ENCODE results near the gene GPX3. TPM values are rescaled to one million over a fixed set of nuclear protein-coding genes. Genes with fewer than 3 reads are reported as not detected.

Gene GPX3
- total and polyA plus RNA-seq, 2 experiments from 2014 or later = 28.0 to 48.9 TPM

GRCh38 chr5:151034422-151035379 lies 14.3 kb downstream of the GPX3 start (continued):
- no peak for TF ChIP-seq REST (IDR thresholded peaks at IDR 0.05; ENCODE audit: unreplicated experiment)
- no peak for TF ChIP-seq EZH2 (IDR thresholded peaks at IDR 0.05; ENCODE audit: low read depth, unreplicated experiment)
- no peak for TF ChIP-seq POLR2AphosphoS5 (IDR thresholded peaks at IDR 0.05; ENCODE audit: low read depth)

- no peaks in the 10 kb centered on the region for H3K9me2 ChIP-seq (ENCODE audit: insufficient read depth)
- Mint-ChIP-seq H3K9me3 (no peaks in the 10 kb centered on the region; the same call in 2 of the 3 replicates), H3K4me1 (peaks cover 2% of the 10 kb centered on the region; the same call in 2 of the 3 replicates), H3K27me3 (ENCODE audit: insufficient read depth, low read depth, poor library complexity) (peaks cover 3% of the 10 kb centered on the region), H3K36me3 (ENCODE audit: low read depth) (peaks cover 12% of the 10 kb centered on the region; the same call in 1 of the 3 replicates), H3K27ac (no peak overlapping the region), H3K4me3 (no peak overlapping the region)
- no peaks in the 10 kb centered on the region for H4K20me1 ChIP-seq (replicated peaks; ENCODE audit: insufficient read depth)
- H2AFZ ChIP-seq = no peak overlapping the region
- no peak overlapping the region for H3K27ac ChIP-seq (ENCODE audit: low read depth)
- H3F3A ChIP-seq (replicated peaks; ENCODE audit: low read depth) = no peaks in the 10 kb centered on the region
- no peak overlapping the region for H3K4me3 ChIP-seq
- H3K4me1 ChIP-seq (ENCODE audit: insufficient read depth) = no peaks in the 10 kb centered on the region
- DNase-seq (ENCODE audit: low spot score) = no peak
- H3K4me2 ChIP-seq = no peak overlapping the region
- H3K79me2 ChIP-seq (replicated peaks; ENCODE audit: insufficient read depth) = no peaks in the 10 kb centered on the region
- ATAC-seq = no peak
- H3K27me3 ChIP-seq (ENCODE audit: insufficient read depth) = no peaks in the 10 kb centered on the region
- peaks cover 6% of the 10 kb centered on the region; the same call in 1 of the 2 replicates for H3K36me3 ChIP-seq (ENCODE audit: insufficient read depth)
- no peak for TF ChIP-seq POLR2AphosphoS5 (IDR thresholded peaks at IDR 0.05; ENCODE audit: low read depth)
- no peak for TF ChIP-seq EZH2 (IDR thresholded peaks at IDR 0.05; ENCODE audit: low read depth, unreplicated experiment)
- no peak for TF ChIP-seq JUNB (IDR thresholded peaks at IDR 0.05; ENCODE audit: unreplicated experiment)
- TF ChIP-seq REST (IDR thresholded peaks at IDR 0.05; ENCODE audit: unreplicated experiment) = no peak
- no peak for TF ChIP-seq CREB1 (CRISPR knock-in tag; IDR thresholded peaks at IDR 0.05; ENCODE audit: low read depth)
- TF ChIP-seq ZNF114 (CRISPR knock-in tag; IDR thresholded peaks at IDR 0.05) = no peak
- no peak for TF ChIP-seq NANOG (IDR thresholded peaks at IDR 0.05; ENCODE audit: borderline replicate concordance)
- TF ChIP-seq STAT1 (IDR thresholded peaks at IDR 0.05; ENCODE audit: unreplicated experiment) = no peak
- TF ChIP-seq EZH2phosphoT487 (IDR thresholded peaks at IDR 0.05; ENCODE audit: unreplicated experiment) = no peak
- TF ChIP-seq, protein P1, sequence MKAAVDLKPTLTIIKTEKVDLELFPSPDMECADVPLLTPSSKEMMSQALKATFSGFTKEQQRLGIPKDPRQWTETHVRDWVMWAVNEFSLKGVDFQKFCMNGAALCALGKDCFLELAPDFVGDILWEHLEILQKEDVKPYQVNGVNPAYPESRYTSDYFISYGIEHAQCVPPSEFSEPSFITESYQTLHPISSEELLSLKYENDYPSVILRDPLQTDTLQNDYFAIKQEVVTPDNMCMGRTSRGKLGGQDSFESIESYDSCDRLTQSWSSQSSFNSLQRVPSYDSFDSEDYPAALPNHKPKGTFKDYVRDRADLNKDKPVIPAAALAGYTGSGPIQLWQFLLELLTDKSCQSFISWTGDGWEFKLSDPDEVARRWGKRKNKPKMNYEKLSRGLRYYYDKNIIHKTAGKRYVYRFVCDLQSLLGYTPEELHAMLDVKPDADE (IDR thresholded peaks at IDR 0.05) = no peak
- TF ChIP-seq, protein P2, sequence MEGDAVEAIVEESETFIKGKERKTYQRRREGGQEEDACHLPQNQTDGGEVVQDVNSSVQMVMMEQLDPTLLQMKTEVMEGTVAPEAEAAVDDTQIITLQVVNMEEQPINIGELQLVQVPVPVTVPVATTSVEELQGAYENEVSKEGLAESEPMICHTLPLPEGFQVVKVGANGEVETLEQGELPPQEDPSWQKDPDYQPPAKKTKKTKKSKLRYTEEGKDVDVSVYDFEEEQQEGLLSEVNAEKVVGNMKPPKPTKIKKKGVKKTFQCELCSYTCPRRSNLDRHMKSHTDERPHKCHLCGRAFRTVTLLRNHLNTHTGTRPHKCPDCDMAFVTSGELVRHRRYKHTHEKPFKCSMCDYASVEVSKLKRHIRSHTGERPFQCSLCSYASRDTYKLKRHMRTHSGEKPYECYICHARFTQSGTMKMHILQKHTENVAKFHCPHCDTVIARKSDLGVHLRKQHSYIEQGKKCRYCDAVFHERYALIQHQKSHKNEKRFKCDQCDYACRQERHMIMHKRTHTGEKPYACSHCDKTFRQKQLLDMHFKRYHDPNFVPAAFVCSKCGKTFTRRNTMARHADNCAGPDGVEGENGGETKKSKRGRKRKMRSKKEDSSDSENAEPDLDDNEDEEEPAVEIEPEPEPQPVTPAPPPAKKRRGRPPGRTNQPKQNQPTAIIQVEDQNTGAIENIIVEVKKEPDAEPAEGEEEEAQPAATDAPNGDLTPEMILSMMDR (conservative IDR thresholded peaks at IDR 0.05; ENCODE audit: low read depth in 2 of 2) = no peak
- no peak for TF ChIP-seq ZNF331 (CRISPR knock-in tag; IDR thresholded peaks at IDR 0.05; ENCODE audit: low read depth)
Measured at GRCh38 chr5:151036556-151036955, 16.2 kb downstream of the GPX3 start.
